Measurements from ENCODE around the gene ARIH2. TPM values are rescaled to one million over a fixed set of nuclear protein-coding genes. Genes with fewer than 3 reads are reported as not detected.

ARIH2 gene
- total and polyA plus RNA-seq, 2 of the 8 experiments (the other 6 are each of a cell fraction or from before 2014, with no cell fraction given) = 72.9 to 136 TPM

GRCh38 chr3:48957006-48957705, 38.5 kb downstream of the ARIH2 start:
- Histone ChIP-seq H3K4me1 (replicated peaks in 1 of 4; ENCODE audit: control insufficient read depth in 3 of 4, insufficient read depth in 4 of 4, low read length in 3 of 4) (no peaks in the 10 kb centered on the region), H2BK12ac (ENCODE audit: low read depth, low read length) (no peak overlapping the region), H4K20me1 (replicated peaks in 1 of 2; ENCODE audit: control insufficient read depth in 1 of 2, insufficient read depth in 2 of 2, low read length in 2 of 2) (peaks cover 0 to 2% of the 10 kb centered on the region in 2 experiments), H3K79me1 (ENCODE audit: low read depth, low read length) (peaks cover 10% of the 10 kb centered on the region), H3K27ac (ENCODE audit: low read depth, low read length) (no peak overlapping the region), H2AK5ac (ENCODE audit: low read depth, low read length) (no peak overlapping the region), H4K5ac (ENCODE audit: insufficient read length, low read depth, low read length) (no peak overlapping the region), H3K4ac (replicated peaks; ENCODE audit: insufficient read length, low read depth, low read length) (no peak overlapping the region), H3K56ac (replicated peaks; ENCODE audit: insufficient read length, low read depth, low read length) (no peak overlapping the region), H3K27me3 (replicated peaks in 1 of 4; ENCODE audit: control insufficient read depth in 3 of 4, extremely low read depth in 1 of 4, insufficient read depth in 3 of 4, low read length in 3 of 4) (no peaks in the 10 kb centered on the region), H3K9me3 (ENCODE audit: insufficient read depth in 2 of 2, low read depth in 1 of 2, low read length in 1 of 2) (no peaks in the 10 kb centered on the region), H3K9ac (replicated peaks in 1 of 4; ENCODE audit: extremely low read depth in 1 of 4, low read depth in 3 of 4, low read length in 3 of 4) (no peak overlapping the region), H2BK20ac (ENCODE audit: low read length) (no peak overlapping the region), H2BK5ac (ENCODE audit: low read depth, low read length) (no peak overlapping the region), H2BK120ac (replicated peaks; ENCODE audit: low read depth, low read length) (no peak overlapping the region), H2AFZ (ENCODE audit: low read length) (no peak overlapping the region), H3K79me2 (ENCODE audit: control insufficient read depth in 1 of 2, insufficient read depth in 2 of 2, low read length in 2 of 2) (peaks cover 0 to 29% of the 10 kb centered on the region in 2 experiments; a peak in 2 of 4 replicates), H3K23me2 (ENCODE audit: low read depth, low read length) (no peaks in the 10 kb centered on the region), H3K18ac (ENCODE audit: extremely low read depth, low read length) (no peak overlapping the region), H3K36me3 (ENCODE audit: control insufficient read depth in 2 of 4, insufficient read depth in 4 of 4, low read length in 3 of 4) (peaks cover 0 to 5% (median 1%) of the 10 kb centered on the region in 4 experiments; a peak in 3 of 8 replicates), H3K4me3 (ENCODE audit: extremely low read depth in 1 of 4, insufficient read depth in 2 of 4, low read depth in 3 of 4, low read length in 4 of 4) (no peak overlapping the region), H2BK15ac (ENCODE audit: low read length) (no peak overlapping the region), H4K91ac (replicated peaks; ENCODE audit: insufficient read length, low read length) (no peak overlapping the region), H3K23ac (ENCODE audit: insufficient read length) (no peak overlapping the region), H3K14ac (ENCODE audit: insufficient read length) (no peak overlapping the region), H3K4me2 (ENCODE audit: insufficient read depth in 1 of 2, low read depth in 2 of 2, low read length in 2 of 2) (no peak overlapping the region), H4K8ac (ENCODE audit: extremely low read depth, insufficient read depth, low read length) (no peak overlapping the region)
- WGBS, 2 experiments (ENCODE audit: extremely low coverage in 1 of 2, insufficient coverage in 1 of 2, insufficient read length in 1 of 2, insufficient replicate concordance in 2 of 2, low coverage in 1 of 2, low lambda C conversion rate in 2 of 2, missing lambda C conversion rate in 1 of 2) = 93% methylated on average over 2 of the region's 2 CpGs; no CpG with 5 or more reads in 1 of the 2 experiments
- ChIA-PET CTCF (ENCODE audit: partially characterized antibody) (interaction anchor here (0.6 kb wide), 1 partner anchor 873 kb away, joined by 4 read pairs; no protein-coding TSS in a partner anchor), POLR2A (ENCODE audit: partially characterized antibody) (interaction anchor here (0.5 to 1.0 kb wide), 2 partner anchors 12 to 14 kb away, joined by 3 read pairs; no protein-coding TSS in a partner anchor)
- FAIRE-seq (no peak), DNase-seq (ENCODE audit: low read depth in 1 of 2, low spot score in 2 of 2) (no peak)
- no peak for TF ChIP-seq CBX8 (IDR thresholded peaks at IDR 0.05; ENCODE audit: borderline replicate concordance, low read depth, low read length)
- no peak for TF ChIP-seq POLR2A (IDR thresholded peaks at IDR 0.05; ENCODE audit: control extremely low read depth in 1 of 2, low read depth in 2 of 2, low read length in 2 of 2)
- TF ChIP-seq CBX5 (IDR thresholded peaks at IDR 0.05; ENCODE audit: low read depth, low read length) = no peak
- TF ChIP-seq SUZ12 (IDR thresholded peaks at IDR 0.05; ENCODE audit: low read length) = no peak
- TF ChIP-seq E2F6 (IDR thresholded peaks at IDR 0.05) = no peak
- TF ChIP-seq SP2 (IDR thresholded peaks at IDR 0.05; ENCODE audit: low read length) = no peak
- no peak for TF ChIP-seq SIN3A (conservative IDR thresholded peaks at IDR 0.05 in 1 of 2, IDR thresholded peaks at IDR 0.05 in 1 of 2; ENCODE audit: low read depth in 1 of 2, low read length in 2 of 2)
- no peak for TF ChIP-seq RNF2 (IDR thresholded peaks at IDR 0.05; ENCODE audit: borderline replicate concordance, low read depth, low read length, missing control alignments, poor library complexity, severe bottlenecking)
- no peak for TF ChIP-seq NANOG (IDR thresholded peaks at IDR 0.05; ENCODE audit: insufficient read depth, low read depth, low read length, poor library complexity, severe bottlenecking)

All from H1 (cell line).